HL-60 (cell line): ENCODE data around the gene ADD3.
A peak's percentile ranks its signal among the peaks of the same experiment; 100 is the strongest.

Experiments
- DNase-seq, 2 experiments: peaks; one replicate each; pipeline ENCODE4 v3.0.0-alpha.2; 2010 to 2020; ENCODE audit warnings: low read depth in 1 of 2, low spot score in 1 of 2
- H3K27ac ChIP-seq: fragments of 250-450 bp; sonication (Bioruptor Pico); replicated peaks from 2 replicates; pipeline ENCODE4 v1.5.1; 2020; ENCODE audit warnings: mild to moderate bottlenecking, moderate library complexity
- H3K27me3 ChIP-seq: fragments of 250-450 bp; sonication (Bioruptor Pico); 2 replicates; pipeline ENCODE4 v1.5.1; 2021; ENCODE audit warnings: mild to moderate bottlenecking, moderate library complexity; ENCODE audit not compliant: insufficient read depth, poor library complexity, severe bottlenecking
- H3K4me3 ChIP-seq: replicated peaks from 2 replicates; pipeline ENCODE4 v1.5.1; 2011; ENCODE audit warnings: mild to moderate bottlenecking, control low read depth, low read length; ENCODE audit not compliant: insufficient read depth
- CTCF ChIP-seq: IDR thresholded peaks from one replicate; pipeline ENCODE4 v1.5.1; 2011; ENCODE audit warnings: low read length, control low read depth, inconsistent platforms; ENCODE audit not compliant: insufficient read depth
- GABPA ChIP-seq: IDR thresholded peaks from 2 replicates; pipeline ENCODE4 v1.6.1; 2012; ENCODE audit warnings: low read depth
- POLR2AphosphoS5 ChIP-seq: IDR thresholded peaks from 2 replicates; pipeline ENCODE4 v1.6.1; 2012; ENCODE audit warnings: low read depth
- REST ChIP-seq: IDR thresholded peaks from 2 replicates; pipeline ENCODE4 v1.6.1; 2012; ENCODE audit warnings: low read depth; ENCODE audit not compliant: insufficient replicate concordance
- SPI1 ChIP-seq: IDR thresholded peaks from 2 replicates; pipeline ENCODE4 v1.6.1; 2012; ENCODE audit warnings: low read depth, mild to moderate bottlenecking, borderline replicate concordance

ADD3 gene

DNA sequence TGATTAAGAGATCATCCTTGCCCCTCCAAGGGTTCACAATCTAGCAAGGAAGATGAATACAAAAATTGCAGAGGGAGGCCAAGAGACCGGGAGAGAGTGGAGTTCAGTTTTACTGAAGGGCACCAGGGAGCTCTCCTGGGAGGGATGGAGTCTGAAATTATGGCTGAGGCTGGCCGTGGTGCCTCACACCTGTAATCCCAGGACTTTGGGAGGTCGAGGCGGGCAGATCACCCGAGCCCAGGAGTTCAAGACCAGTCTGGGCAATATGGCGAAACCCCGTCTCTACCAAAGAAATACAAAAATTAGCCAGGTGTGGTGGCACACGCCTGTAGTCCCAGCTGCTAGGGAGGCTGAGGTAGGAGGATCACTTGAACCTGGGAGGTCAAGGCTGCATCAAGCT is 148.3 kb downstream of the ADD3 start:
- no peak overlapping the region for H3K27ac ChIP-seq
- H3K4me3 ChIP-seq: no peak overlapping the region
- H3K27me3 ChIP-seq: no peaks in the 10 kb centered on the region
- TF ChIP-seq CTCF (no peak), REST (no peak), POLR2AphosphoS5 (no peak), GABPA (no peak), SPI1 (no peak)
- no peak for DNase-seq

- no peak for DNase-seq
- H3K4me3 ChIP-seq: no peak overlapping the region
- TF ChIP-seq CTCF: no peak
- TF ChIP-seq POLR2AphosphoS5: no peak
- TF ChIP-seq SPI1: no peak
- no peak for TF ChIP-seq REST
- H3K27ac ChIP-seq: no peak overlapping the region
- no peaks in the 10 kb centered on the region for H3K27me3 ChIP-seq
Observed at GRCh38 chr10:110158051-110159005, 150.5 kb downstream of the ADD3 start.

GRCh38 chr10:110160081-110160480 is 152.3 kb downstream of the ADD3 start:
- H3K4me3 ChIP-seq: no peak overlapping the region
- H3K27me3 ChIP-seq: no peaks in the 10 kb centered on the region
- no peak for TF ChIP-seq POLR2AphosphoS5
- TF ChIP-seq CTCF: no peak
- TF ChIP-seq GABPA: no peak
- no peak for TF ChIP-seq SPI1
- no peak for TF ChIP-seq REST
- DNase-seq: no peak
- peak overlapping the region; percentile 27 for H3K27ac ChIP-seq
